Measurements from ENCODE around the gene GP1BA.

Gene GP1BA

GRCh38 chr17:4974115-4974670 lies 42.1 kb downstream of the GP1BA start:
- DNase-seq (ENCODE audit: low spot score), result no peak

DNA sequence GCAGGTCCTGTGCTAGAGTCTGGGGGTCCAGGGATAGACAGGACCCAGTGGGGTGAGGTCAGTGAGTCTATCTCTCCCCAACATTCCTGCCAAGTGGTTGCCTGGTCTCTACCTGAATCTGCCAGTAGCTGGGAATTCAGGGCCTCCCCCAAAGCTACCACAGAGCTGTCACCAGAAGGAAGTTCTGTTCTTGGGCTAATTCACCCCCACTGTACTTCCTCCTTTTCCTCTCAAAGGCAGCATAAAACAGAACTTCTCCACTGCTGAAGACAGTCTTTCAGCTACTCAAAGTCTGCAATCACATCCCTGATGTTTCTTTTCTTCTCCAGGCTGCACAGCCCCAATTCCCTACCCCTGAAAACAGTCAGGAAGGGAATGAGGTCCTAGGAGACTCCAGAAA lies 46.6 kb downstream of the GP1BA start:
- DNase-seq (ENCODE audit: low spot score), result peak; percentile 53

- peak; percentile 51 for DNase-seq (ENCODE audit: low spot score)
Measured at GRCh38 chr17:4980644-4981216, 48.7 kb downstream of the GP1BA start.

DNA sequence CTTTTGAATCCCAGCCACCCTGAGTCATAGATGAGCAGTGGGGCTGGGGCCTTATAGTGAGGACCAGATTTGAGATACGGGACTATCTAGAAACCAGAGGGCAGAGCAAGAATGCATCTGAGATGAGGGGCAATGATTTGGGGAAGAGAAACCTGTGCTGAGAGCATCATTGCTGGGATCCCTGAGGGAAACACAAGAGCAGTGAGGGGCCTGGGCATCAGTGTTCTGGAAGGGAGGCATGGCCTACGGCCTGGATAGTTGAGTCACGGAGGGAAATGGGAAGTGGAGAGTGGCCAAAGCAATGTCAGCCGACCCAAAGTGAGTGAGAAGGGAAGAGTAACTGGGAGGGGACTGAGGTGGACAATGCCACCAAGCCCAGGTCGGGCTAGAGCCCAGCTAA lies 50.2 kb downstream of the GP1BA start:
- DNase-seq (ENCODE audit: low spot score), result no peak
